SU-DHL-6 (cell line): ENCODE measurements around the gene GANAB.

Source experiments
- EZH2phosphoT487 ChIP-seq: fragments of 200-600 bp; sonication (generic), shearing (Covaris generic); conservative IDR thresholded peaks from 2 replicates; pipeline ENCODE4 v1.6.1; 2018; ENCODE audit warnings: mild to moderate bottlenecking, antibody characterized with exemption, low read length, moderate library complexity, mixed read lengths
- TF ChIP-seq, protein P1 (sequence below): fragments of 200-600 bp; sonication (generic); IDR thresholded peaks from one replicate; pipeline ENCODE4 v1.5.1; 2017; ENCODE audit warnings: antibody characterized with exemption, mild to moderate bottlenecking, low read length, moderate library complexity; ENCODE audit not compliant: insufficient read depth, poor library complexity, severe bottlenecking

DNA sequence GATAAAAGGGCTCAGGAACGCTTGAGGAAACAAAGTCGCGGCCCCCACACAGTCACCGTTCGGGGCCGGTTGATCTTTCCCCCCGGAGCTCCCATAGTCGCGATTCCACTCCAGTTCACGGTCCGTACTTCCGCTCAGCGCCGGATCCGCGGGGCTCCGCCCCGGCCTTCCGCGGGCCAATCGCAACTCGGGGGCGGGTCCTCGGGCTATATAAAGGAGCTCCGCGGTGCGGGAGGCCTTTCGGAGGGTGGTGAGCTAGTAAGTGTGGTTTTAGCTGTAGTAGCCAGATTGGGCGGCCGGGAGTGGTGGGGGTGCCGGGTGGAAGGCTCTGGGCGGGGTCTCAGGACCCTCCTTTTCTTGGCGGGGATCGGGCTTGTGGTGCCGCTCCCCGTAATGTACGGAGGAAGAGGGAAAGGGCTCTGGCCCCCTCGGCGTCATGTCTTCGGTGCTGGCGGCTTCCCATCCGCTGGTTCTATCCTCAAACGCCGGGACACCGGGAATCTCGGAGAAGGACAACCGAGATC is 18.7 kb upstream of the GANAB start, which contains the start of the genes C11orf98 and CSKMT:
- TF ChIP-seq, protein P1, sequence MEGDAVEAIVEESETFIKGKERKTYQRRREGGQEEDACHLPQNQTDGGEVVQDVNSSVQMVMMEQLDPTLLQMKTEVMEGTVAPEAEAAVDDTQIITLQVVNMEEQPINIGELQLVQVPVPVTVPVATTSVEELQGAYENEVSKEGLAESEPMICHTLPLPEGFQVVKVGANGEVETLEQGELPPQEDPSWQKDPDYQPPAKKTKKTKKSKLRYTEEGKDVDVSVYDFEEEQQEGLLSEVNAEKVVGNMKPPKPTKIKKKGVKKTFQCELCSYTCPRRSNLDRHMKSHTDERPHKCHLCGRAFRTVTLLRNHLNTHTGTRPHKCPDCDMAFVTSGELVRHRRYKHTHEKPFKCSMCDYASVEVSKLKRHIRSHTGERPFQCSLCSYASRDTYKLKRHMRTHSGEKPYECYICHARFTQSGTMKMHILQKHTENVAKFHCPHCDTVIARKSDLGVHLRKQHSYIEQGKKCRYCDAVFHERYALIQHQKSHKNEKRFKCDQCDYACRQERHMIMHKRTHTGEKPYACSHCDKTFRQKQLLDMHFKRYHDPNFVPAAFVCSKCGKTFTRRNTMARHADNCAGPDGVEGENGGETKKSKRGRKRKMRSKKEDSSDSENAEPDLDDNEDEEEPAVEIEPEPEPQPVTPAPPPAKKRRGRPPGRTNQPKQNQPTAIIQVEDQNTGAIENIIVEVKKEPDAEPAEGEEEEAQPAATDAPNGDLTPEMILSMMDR = no peak
- TF ChIP-seq EZH2phosphoT487 = no peak
